LNCAP (cell line): ENCODE results near the gene DTNBP1.

ENCODE experiments used
- CTCF ChIP-seq: fragments of 450-650 bp; IDR thresholded peaks from 2 replicates; pipeline ENCODE4 v1.5.1; 2017; ENCODE audit warnings: mild to moderate bottlenecking

The DTNBP1 gene

GRCh38 chr6:15522856-15523529 lies 139.8 kb downstream of the DTNBP1 start:
- TF ChIP-seq CTCF: no peak

- no peak for TF ChIP-seq CTCF
Observed at GRCh38 chr6:15522427-15522826, 140.4 kb downstream of the DTNBP1 start.

- no peak for TF ChIP-seq CTCF
Observed at GRCh38 chr6:15522026-15522425, 140.8 kb downstream of the DTNBP1 start.

- no peak for TF ChIP-seq CTCF
Observed at GRCh38 chr6:15521582-15521981, 141.2 kb downstream of the DTNBP1 start.

- TF ChIP-seq CTCF: no peak
Observed at GRCh38 chr6:15520626-15521203, 142.1 kb downstream of the DTNBP1 start.

GRCh38 chr6:15519681-15520080 lies 143.1 kb downstream of the DTNBP1 start:
- TF ChIP-seq CTCF: no peak

GRCh38 chr6:15518878-15519277 lies 143.9 kb downstream of the DTNBP1 start:
- no peak for TF ChIP-seq CTCF
